T-helper 1 cell treated with Interleukin-12 subunit alpha and Interleukin-12 subunit beta and Interleukin-4 antibody, amounts not matched to agents 30 ng/mL and 1 ng/mL, for 36 hours (primary cell): Measurements from ENCODE around the gene PDLIM5. TPM values are rescaled to one million over a fixed set of nuclear protein-coding genes. Genes with fewer than 3 reads are reported as not detected.

Experiments used
- intact Hi-C: fragments of 100-400 bp; cut with micrococcal nuclease; formaldehyde crosslinking; loops from one replicate; pipeline ENCODE4 v1.15.1; 2024
- total RNA-seq: library from RNA; stranded (reverse); gene quantifications from 2 replicates; pipeline ENCODE4 v1.2.3, GENCODE V29; 2022

Gene PDLIM5
- total RNA-seq, 1 donor from 2014 or later = 18.5 TPM

GRCh38 chr4:94420356-94420755, 31.4 kb upstream of the PDLIM5 start:
- intact Hi-C loops = no loop called here

- intact Hi-C loops = no loop called here
Measured at GRCh38 chr4:94426783-94427182, 25.0 kb upstream of the PDLIM5 start.

GRCh38 chr4:94428884-94429283, 22.9 kb upstream of the PDLIM5 start:
- intact Hi-C loops = no loop called here

GRCh38 chr4:94430406-94430805, 21.3 kb upstream of the PDLIM5 start:
- intact Hi-C loops = no loop called here

GRCh38 chr4:94431388-94431787, 20.4 kb upstream of the PDLIM5 start:
- intact Hi-C loops = no loop called here

GRCh38 chr4:94434505-94434904, 17.2 kb upstream of the PDLIM5 start:
- intact Hi-C loops = no loop called here

GRCh38 chr4:94435874-94436273, 15.9 kb upstream of the PDLIM5 start:
- intact Hi-C loops = no loop called here

GRCh38 chr4:94436512-94436911, 15.2 kb upstream of the PDLIM5 start:
- intact Hi-C loops = no loop called here

- intact Hi-C loops = no loop called here
Measured at GRCh38 chr4:94439606-94440005, 12.1 kb upstream of the PDLIM5 start.

GRCh38 chr4:94441838-94442237, 9.9 kb upstream of the PDLIM5 start:
- intact Hi-C loops = no loop called here

GRCh38 chr4:94442251-94442650, 9.5 kb upstream of the PDLIM5 start:
- intact Hi-C loops = no loop called here

GRCh38 chr4:94446386-94446785, 5.4 kb upstream of the PDLIM5 start:
- intact Hi-C loops = no loop called here

- intact Hi-C loops = no loop called here
Measured at GRCh38 chr4:94447754-94448411, 3.9 kb upstream of the PDLIM5 start.

GRCh38 chr4:94448815-94449375, 2.8 kb upstream of the PDLIM5 start:
- intact Hi-C loops = no loop called here

- intact Hi-C loops = loop anchor here (1.0 to 5.0 kb wide), 3 partner anchors 45 to 706 kb away; partner anchors contain the start of gene SMARCAD1
Measured at GRCh38 chr4:94451051-94451694, 569 bp upstream of the PDLIM5 start.

- intact Hi-C loops = loop anchor here (5.0 kb wide), 1 partner anchor 705 kb away; no protein-coding TSS in a partner anchor
Measured at GRCh38 chr4:94452476-94453371, 982 bp downstream of the PDLIM5 start.

- intact Hi-C loops = loop anchor here (5.0 kb wide), 1 partner anchor 704 kb away; no protein-coding TSS in a partner anchor
Measured at GRCh38 chr4:94453391-94453963, 1.7 kb downstream of the PDLIM5 start.

GRCh38 chr4:94454405-94454804, 2.7 kb downstream of the PDLIM5 start:
- intact Hi-C loops = loop anchor here (5.0 kb wide), 1 partner anchor 703 kb away; no protein-coding TSS in a partner anchor

- intact Hi-C loops = no loop called here
Measured at GRCh38 chr4:94455081-94455480, 3.3 kb downstream of the PDLIM5 start.

GRCh38 chr4:94457692-94458106, 6.0 kb downstream of the PDLIM5 start:
- intact Hi-C loops = no loop called here

- intact Hi-C loops = no loop called here
Measured at GRCh38 chr4:94458682-94459081, 6.9 kb downstream of the PDLIM5 start.
